GM19099 (cell line): ENCODE data around the gene NR6A1.

Source experiments
- POLR2A ChIP-seq: IDR thresholded peaks from 3 replicates; pipeline ENCODE4 v1.6.1; 2011; ENCODE audit warnings: low read depth; ENCODE audit not compliant: insufficient read length; ENCODE audit errors: extremely low read depth

Gene NR6A1

DNA sequence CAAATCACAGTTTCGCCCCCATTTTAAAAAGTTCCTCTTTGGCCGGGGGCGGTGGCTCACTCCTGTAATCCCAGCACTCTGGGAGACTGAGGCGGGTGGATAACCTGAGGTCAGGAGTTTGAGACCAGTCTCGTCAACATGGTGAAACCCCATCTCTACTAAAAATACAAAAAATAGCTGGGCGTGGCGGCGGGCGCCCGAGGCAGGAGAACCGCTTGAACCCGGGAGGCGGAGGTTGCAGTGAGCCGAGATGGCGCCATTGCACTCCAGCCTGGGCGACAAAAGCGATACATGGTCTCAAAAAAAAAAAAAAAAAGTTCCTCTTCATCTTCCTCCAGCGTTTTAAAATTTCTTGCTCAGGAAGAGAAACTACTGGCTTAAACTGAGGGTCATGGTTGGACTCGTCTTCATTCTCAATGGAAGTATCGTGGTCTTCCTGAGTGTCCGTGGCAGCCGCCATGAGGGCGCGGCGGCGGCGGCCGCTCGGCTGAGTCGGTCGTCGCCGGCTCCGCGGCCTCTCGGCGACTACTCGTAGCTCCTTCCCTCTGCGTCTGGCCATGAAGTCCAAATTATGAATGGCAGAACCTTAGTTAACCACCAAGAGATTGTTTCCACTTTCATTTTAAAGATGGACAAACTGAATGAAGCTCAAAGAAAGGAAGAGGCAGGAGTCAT, 171.9 kb downstream of the NR6A1 start:
- no peak for TF ChIP-seq POLR2A

DNA sequence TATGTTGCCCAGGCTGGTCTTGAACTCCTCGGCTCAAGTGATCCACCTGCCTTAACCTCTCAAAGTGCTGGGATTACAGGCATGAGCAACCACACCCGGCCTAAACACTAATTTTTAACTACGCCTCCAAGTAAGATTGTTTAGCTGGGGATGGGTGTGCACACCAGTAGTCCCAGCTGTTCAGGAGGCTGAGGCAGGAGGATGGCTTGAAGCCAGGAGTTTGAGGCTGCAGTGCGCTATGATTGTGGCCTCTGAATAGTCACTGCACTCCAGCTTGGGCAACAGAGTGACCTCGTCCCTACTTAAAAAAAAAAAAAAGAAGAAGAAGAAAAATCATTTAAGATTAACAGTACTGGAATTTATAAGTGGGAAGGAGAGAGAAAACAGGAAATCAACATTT, 173.1 kb downstream of the NR6A1 start:
- no peak for TF ChIP-seq POLR2A

DNA sequence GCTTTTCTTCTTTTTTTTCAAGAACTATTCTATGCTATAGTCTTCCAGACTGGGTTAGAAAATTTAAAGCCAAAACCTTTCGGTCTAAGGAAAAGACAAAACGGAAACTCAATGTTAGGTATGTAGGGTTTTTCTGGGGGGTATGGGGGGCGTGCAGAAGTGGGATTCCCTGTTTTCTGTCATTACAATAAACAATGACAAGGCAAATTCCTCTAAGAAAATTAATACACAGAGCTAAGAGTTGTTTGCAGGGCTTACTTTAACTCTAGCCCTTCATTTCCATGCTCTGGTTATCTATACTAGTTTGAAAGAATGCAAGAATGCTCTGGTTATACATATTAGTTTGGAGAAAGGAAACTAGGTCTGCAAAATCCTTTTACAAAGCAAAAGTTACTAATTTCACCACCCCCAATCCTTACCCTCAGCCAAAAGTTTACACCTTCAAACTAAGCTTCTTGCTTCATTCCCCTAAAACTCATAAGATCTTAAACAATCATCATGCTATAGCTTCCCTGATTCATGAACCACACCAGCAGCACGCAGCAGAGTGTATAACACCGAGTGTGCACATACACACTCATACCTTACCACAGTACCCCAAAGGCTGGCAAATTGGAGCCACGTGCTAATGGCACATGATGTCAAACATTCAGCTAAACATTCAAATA, 174.8 kb downstream of the NR6A1 start:
- no peak for TF ChIP-seq POLR2A

DNA sequence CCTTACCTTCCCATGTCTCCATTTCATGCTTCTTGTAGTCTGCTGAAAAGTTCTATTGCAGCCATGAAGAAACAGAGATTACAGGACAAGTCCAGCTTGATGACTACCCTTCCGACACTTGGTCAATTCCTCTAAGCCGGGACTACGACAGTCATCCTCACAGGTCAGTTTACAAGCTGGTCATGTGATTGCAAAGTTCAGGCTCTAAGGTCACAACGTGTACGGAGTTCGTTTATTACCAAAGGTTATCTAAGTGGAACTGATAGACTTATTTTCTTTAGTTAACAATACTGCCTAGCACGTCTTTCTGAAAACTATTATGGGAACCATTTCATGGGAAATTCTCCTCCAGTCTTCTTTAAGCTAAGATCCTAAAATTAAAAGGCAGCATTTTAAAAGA, 175.4 kb downstream of the NR6A1 start:
- TF ChIP-seq POLR2A: no peak

DNA sequence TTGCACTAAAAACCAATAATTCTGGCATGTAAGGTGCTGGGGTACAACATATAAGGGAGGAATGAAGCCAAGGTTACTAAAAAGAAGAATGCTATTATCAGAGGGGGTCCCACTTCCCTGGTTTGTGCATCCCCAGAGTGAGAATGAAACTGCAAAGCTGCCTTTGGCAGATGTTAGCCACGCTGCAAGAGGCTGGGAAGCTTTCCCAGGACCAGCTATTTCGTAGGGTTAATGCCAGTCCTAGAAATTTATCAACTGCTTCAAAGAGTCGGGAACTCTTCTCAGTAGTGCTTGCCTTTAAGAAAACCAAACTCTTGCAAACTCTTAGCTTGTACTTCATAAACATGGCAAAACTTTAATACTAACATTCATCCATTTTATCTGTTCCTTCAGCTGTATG, 176.4 kb downstream of the NR6A1 start:
- TF ChIP-seq POLR2A: no peak

DNA sequence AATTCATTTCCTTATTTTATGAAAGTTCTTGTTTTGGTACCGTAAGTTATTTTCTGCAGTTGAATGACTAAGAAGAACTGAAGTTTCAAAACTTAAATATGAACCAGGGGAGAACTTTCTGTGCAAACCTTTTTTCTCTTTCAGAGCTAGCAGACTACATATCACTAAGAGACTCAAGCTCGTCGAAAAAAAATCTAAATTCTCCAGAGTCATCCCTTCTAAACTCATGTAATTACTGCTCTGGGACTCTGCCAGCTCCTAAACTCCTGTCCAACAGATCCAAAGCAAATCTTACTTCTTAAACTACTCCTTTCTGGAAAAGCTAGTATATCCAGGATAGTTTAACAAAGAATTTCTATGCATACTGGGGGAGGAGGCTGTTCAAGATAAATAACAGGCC, 176.9 kb downstream of the NR6A1 start:
- no peak for TF ChIP-seq POLR2A

DNA sequence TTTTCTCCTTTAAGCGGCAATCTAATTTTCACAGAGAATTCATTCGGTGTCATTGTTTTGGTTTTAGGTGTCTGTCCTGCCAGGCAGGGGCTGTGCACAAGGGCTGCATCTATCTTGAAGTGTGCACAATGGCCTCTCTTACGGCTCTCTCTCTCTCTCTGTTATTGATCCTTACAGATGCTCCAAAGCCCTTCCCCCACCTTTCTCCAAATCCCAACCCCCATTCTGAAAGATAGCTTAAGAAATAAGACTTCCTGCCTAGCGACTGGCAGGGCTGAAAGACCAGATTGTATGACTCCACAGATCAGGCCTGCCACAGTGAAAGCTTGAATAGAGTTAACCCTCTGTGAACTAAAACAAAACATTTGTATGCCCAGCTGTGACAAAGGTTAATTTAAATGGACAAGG, 177.5 kb downstream of the NR6A1 start:
- TF ChIP-seq POLR2A: no peak

DNA sequence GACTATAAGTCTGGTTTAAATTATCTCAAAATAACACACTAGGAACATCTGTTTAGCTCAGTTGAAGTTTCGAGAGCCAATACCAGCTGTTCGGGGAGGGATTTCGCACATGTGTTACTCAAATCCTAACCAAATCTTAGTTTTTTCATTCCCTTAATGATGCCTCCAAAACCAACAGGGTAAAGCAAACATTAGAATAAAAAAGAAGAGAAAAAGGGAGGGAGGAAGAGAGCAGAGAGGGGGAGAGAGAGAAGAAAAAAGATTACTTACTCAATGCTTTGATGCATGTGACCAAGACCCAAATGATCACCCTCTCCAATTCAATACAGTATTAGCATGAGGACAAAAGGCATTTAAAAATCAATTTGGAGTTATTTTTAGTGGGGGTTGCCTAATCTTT, 177.9 kb downstream of the NR6A1 start:
- TF ChIP-seq POLR2A: no peak

DNA sequence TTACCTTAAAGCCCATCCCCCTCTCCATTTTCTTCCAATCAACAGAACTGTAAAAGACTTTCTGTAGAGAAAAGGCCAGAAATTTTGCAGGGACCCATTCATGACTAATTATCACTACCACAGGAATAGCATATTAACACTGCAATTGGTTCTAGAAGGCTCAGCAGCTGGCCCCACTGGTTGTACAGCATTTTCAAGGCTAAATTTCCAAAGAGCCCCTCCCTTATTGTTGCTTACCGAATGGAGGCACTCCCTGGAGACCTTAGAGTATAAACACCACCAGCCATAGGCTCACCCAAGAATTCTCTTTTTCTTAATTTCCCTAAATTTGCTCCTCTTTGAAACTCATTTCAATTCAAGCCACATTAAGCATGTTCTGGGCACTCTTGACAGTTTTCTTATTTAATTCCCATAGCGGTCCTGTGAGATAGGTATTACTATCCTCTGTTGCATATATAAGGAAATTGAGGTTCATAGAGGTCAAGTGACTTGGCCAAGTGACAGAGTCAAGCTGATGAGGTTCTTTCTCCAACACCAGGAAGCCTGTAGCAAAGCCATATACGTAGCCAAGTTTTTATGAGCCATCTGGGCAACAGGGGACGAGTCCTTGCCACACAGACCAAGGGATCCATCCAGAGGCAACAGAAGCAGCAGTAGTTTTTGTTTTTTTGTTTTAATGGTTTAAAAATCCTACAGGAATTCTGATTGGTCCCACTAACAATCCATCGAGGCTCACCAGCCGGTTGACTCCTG, 180.0 kb downstream of the NR6A1 start:
- no peak for TF ChIP-seq POLR2A

DNA sequence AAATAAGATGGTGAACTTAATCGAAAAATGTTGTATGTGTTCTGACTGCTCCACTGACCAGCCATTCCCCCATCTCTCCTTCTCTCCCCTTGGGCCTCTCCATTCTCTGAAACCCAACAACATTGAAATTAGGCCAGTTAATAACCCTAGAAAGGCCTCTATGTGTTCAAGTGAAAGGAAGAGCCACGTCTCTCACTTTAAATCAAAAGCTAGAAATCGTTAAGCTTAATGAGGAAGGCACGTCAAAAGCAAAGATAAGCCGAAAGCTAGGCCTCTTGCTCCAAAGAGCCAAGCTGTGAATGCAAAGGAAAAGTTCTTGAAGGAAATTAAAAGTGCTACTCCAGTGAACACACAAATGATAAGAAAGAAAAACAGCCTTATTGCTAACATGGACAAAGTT, 186.5 kb downstream of the NR6A1 start:
- TF ChIP-seq POLR2A: no peak

DNA sequence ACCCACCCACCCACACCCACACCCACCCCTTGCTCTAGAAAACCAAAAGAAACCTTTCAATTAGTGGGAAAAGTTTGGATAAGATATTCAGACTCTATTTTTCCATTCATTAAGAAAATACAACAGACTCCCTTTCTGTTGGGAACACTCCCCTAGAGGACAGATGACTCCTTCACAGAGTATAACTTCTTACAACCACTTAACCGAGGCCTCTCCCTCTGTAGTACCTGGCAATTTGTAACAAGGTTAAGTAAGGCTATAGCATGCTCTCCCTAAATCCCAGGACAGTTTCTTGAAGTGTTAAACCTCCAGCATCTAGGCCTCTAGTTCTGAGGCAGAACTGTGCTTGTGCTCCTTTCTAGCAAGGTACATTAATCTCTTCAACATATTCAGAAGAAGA, 188.0 kb downstream of the NR6A1 start:
- TF ChIP-seq POLR2A: no peak

DNA sequence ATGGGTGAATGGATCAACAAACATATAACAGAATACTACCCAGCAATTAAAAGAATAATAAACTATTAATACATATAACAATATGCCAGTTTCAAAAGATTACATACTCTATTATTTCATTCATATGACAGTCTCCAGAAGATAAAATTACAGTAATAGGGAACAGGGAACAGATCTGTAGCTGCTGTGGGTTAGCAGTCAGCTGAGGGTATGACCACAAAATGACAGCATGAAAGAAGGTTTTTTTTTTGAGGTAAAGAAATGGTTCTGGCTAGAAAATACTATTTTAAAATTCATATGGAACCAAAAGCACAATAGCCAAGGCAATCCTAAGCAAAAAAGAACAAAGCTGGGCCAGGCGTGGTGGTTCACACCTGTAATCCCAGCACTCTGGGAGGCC, 190.9 kb downstream of the NR6A1 start:
- TF ChIP-seq POLR2A: no peak

DNA sequence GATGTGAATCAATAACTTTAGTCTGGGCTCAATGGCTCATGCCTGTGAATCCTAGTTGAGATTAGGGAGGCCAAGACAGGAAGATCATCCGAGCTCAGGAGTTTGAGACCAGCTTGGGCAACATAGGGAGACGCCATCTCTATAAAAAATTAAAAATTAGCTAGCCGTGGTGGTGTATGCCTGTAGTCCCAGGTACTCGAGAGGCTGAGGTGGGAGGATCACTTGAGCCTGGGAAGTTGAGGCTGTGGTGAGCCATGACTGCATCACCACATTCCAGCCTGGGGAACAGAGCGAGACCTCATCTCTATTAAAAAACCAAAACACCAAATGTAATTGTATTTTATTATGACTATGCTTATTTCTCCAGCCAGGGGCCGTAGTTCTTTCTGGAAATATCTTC, 194.4 kb downstream of the NR6A1 start:
- TF ChIP-seq POLR2A: no peak

DNA sequence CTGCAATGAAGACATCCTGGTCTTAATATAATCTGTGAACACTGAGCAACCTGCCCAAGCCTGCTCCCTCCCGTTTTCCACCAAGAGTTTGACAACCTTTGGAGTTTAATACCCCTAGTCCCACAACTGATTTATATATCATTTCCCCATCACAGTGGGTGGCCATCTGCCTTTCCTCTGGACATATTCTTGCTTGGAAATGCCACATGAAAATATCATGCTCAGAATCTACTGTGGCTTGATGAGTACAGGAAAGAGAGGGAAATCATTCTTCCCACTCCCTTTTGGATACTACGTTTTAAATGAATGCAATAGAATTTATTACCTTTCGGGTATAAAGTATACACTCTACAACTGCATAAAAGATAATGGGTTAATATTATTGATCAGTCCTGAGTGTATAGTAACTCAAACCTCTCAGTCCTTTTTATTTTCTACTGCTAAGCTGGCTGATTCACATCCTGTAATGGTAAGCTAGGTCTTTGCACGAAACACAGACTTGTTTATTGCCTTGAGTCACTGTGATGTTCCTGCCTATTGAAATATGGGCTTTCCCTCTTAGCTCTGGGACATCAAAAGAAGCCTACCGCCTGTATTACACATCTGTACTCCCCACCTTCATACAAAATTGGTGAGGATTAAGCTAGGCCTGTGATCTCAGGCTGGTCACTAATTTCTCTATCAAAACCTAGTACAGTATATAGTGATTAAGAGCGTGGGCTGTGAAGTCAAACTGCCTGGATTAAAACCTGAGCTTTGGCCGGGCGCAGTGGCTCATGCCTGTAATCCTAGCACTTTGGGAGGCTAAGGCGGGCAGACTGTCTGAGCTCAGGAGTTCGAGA, 196.4 kb downstream of the NR6A1 start:
- TF ChIP-seq POLR2A: no peak
